A549 (cell line): Measurements from ENCODE around the gene DNAJC7. TPM values are rescaled to one million over a fixed set of nuclear protein-coding genes. Genes with fewer than 3 reads are reported as not detected.

Source experiments
- ATAC-seq, 2 experiments: fragments of 200-7000 bp in 1 of 2; fragments of >200 bp in 1 of 2; cut with Nextera tagmentation in 1 of 2; cut with Tn5 transposase in 1 of 2; 3 replicates each; pipeline versions ENCODE4 v1.8.0 to v1.9.1; 2018 to 2020; ENCODE audit warnings: mild to moderate bottlenecking in 1 of 2, moderate library complexity in 1 of 2
- CTCF ChIA-PET: fragments of 300-600 bp; sonication (Branson Sonifier 250); formaldehyde crosslinking; extraction: SDS; loops from one replicate; lab custom pipeline; 2021; ENCODE audit warnings: antibody characterized with exemption, inconsistent platforms; lab: Yijun Ruan, JAX
- POLR2A ChIA-PET: fragments of 350-600 bp; formaldehyde crosslinking; extraction: SDS; loops from one replicate; lab custom pipeline; 2021; ENCODE audit warnings: antibody characterized with exemption, inconsistent platforms; lab: Yijun Ruan, JAX
- DNase-seq, 2 experiments: peaks; one replicate each; pipeline versions ENCODE4 v3.0.0 to v3.0.0-alpha.2; 2011 to 2016; ENCODE audit warnings: low read depth in 1 of 2, low spot score in 1 of 2
- FAIRE-seq: peaks from 2 replicates; lab custom pipeline; 2011; peaks lifted over from hg19 to GRCh38; lab: Jason Lieb, UNC
- H3K27ac ChIP-seq, 2 experiments: fragments of >200 bp; sonication (Bioruptor Twin); formaldehyde crosslinking; 3 replicates each; pipeline ENCODE4 v1.5.1; 2016 to 2017
- H3K4me1 ChIP-seq: fragments of >200 bp; sonication (Bioruptor Twin); formaldehyde crosslinking; 3 replicates; pipeline ENCODE4 v1.6.1; 2016
- H3K4me2 ChIP-seq: fragments of >200 bp; sonication (Bioruptor Twin); formaldehyde crosslinking; 3 replicates; pipeline ENCODE4 v1.6.1; 2016
- H3K4me3 ChIP-seq: fragments of >200 bp; sonication (Bioruptor Twin); formaldehyde crosslinking; 3 replicates; pipeline ENCODE4 v1.5.1; 2016
- H3K9me3 ChIP-seq: fragments of >200 bp; sonication (Bioruptor Twin); formaldehyde crosslinking; 3 replicates; pipeline ENCODE4 v1.6.1; 2016
- EHF ChIP-seq: fragments of 250-450 bp; sonication (Bioruptor Pico); IDR thresholded peaks from 2 replicates; pipeline ENCODE4 v1.5.0; 2020; ENCODE audit warnings: mild to moderate bottlenecking
- EHMT2 ChIP-seq: fragments of 200-600 bp; sonication (generic); IDR thresholded peaks from 2 replicates; pipeline ENCODE4 v1.6.1; 2016; ENCODE audit warnings: antibody characterized with exemption, low read depth, mild to moderate bottlenecking, moderate library complexity
- GATA3 ChIP-seq: IDR thresholded peaks from 2 replicates; pipeline ENCODE4 v1.6.1; 2012; ENCODE audit warnings: borderline replicate concordance
- HOXB5 ChIP-seq: fragments of 250-450 bp; sonication (Bioruptor Pico); IDR thresholded peaks from 2 replicates; pipeline ENCODE4 v1.5.0; 2020; ENCODE audit warnings: mild to moderate bottlenecking, moderate library complexity
- MAFK ChIP-seq: fragments of 450-650 bp; IDR thresholded peaks from 2 replicates; pipeline ENCODE4 v1.6.1; 2014; ENCODE audit not compliant: partially characterized antibody
- NPAS2 ChIP-seq: fragments of 250-450 bp; sonication (Bioruptor Pico); IDR thresholded peaks from 2 replicates; pipeline ENCODE4 v1.8.0; 2022; ENCODE audit warnings: mild to moderate bottlenecking, moderate library complexity, borderline replicate concordance
- NR3C1 ChIP-seq: fragments of >200 bp; sonication (Bioruptor Twin); formaldehyde crosslinking; IDR thresholded peaks from 3 replicates; pipeline ENCODE4 v1.6.1; 2017
- POLR2AphosphoS2 ChIP-seq: conservative IDR thresholded peaks from 2 replicates; pipeline ENCODE4 v1.6.1; 2012; ENCODE audit warnings: low read length, improper control_type of control experiment, inconsistent platforms
- RNF2 ChIP-seq: fragments of 200-600 bp; sonication (generic); IDR thresholded peaks from 2 replicates; pipeline ENCODE4 v1.6.1; 2016; ENCODE audit warnings: low read depth, mild to moderate bottlenecking, antibody characterized with exemption, moderate library complexity, borderline replicate concordance
- ZFP36 ChIP-seq: fragments of 450-650 bp; IDR thresholded peaks from 2 replicates; pipeline ENCODE4 v1.6.1; 2014; ENCODE audit warnings: borderline replicate concordance; ENCODE audit not compliant: partially characterized antibody
- WGBS: methylation state at CpG from one replicate; pipeline ENCODE4 v1.1.6; 2017; ENCODE audit errors: missing lambda C conversion rate; 5-methylcytosine and 5-hydroxymethylcytosine counted together
- polyA plus RNA-seq, 4 experiments: library from polyadenylated mRNA; depleted of rRNA in 3 of 4; stranded (reverse); fragments of >200 nt; fragmentation: RNase III in 1 of 4; extraction: RNeasy Plus Mini Kit Qiagen cat#74134 plus additional on column Dnase treatment in 1 of 4; gene quantifications; 2 replicates in 3 of 4; 3 replicates in 1 of 4; pipeline ENCODE4 v1.2.3, GENCODE V29; 2011 to 2017
- TF ChIP-seq, protein P1 (sequence below): IDR thresholded peaks from 2 replicates; pipeline ENCODE4 v1.6.1; 2012
- TF ChIP-seq, protein P2 (sequence below): fragments of 200-600 bp; sonication (generic); IDR thresholded peaks from 2 replicates; pipeline ENCODE4 v1.6.1; 2016; ENCODE audit warnings: antibody characterized with exemption, mild to moderate bottlenecking, moderate library complexity
- TF ChIP-seq, protein P3 (sequence below): fragments of >200 bp; sonication (Bioruptor Twin); formaldehyde crosslinking; IDR thresholded peaks from 2 replicates; pipeline ENCODE4 v1.6.1; 2016
- TF ChIP-seq, protein P4 (sequence below): fragments of 250-450 bp; sonication (Bioruptor Pico); IDR thresholded peaks from 2 replicates; pipeline ENCODE4 v1.5.0; 2021; ENCODE audit warnings: mild to moderate bottlenecking, moderate library complexity, borderline replicate concordance

DNAJC7 gene
- polyA plus RNA-seq, 2 of the 4 experiments (the other 2 are of a cell fraction) = 95.3 to 148 TPM

DNA sequence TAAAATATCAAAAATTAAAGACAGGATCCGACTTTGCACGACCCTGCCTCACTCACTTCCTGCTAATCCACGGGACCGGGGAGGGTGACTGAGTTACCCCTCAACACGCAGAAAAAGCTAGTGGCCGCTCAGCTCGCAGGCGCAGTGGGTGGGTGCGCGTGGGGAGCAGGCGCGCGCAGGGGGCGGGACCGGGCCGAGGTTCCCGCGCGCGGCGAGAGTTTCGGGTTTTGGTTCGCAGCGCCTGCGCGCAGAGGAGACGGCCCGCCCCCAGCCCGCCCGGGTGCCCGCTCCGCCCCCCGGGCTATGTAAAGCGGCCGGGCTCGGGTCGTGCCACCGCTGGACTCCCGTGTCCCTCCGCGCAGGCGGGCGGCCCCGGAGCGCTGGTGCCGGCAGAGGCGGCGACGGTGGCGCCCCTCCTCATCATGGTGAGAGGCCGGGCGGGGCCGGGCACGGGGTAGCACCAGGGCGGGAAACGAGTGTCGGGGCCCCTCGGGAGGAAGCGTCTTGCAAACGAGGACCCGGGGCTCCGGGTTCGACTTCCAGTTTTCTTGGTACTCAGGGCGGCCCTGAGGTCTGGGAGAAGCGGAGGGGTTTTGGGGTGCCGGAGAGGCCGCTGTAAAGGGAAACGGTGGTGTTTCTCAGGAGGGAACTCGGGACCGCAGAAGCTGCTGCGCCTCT lies 50.6 kb downstream of the DNAJC7 start, which contains the start of gene CNP (continued):
- TF ChIP-seq, protein P1, sequence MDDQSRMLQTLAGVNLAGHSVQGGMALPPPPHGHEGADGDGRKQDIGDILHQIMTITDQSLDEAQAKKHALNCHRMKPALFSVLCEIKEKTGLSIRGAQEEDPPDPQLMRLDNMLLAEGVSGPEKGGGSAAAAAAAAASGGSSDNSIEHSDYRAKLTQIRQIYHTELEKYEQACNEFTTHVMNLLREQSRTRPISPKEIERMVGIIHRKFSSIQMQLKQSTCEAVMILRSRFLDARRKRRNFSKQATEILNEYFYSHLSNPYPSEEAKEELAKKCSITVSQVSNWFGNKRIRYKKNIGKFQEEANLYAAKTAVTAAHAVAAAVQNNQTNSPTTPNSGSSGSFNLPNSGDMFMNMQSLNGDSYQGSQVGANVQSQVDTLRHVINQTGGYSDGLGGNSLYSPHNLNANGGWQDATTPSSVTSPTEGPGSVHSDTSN = peak; percentile 79; the same call in 1 of the 2 replicates
- TF ChIP-seq NPAS2 (CRISPR knock-in tag) = no peak
- no peak; the same call in 1 of the 2 replicates for TF ChIP-seq RNF2
- 0 out of 2 replicates have a peak, but pooled peaks have one; percentile 26 for TF ChIP-seq HOXB5 (CRISPR knock-in tag)
- TF ChIP-seq, protein P2, sequence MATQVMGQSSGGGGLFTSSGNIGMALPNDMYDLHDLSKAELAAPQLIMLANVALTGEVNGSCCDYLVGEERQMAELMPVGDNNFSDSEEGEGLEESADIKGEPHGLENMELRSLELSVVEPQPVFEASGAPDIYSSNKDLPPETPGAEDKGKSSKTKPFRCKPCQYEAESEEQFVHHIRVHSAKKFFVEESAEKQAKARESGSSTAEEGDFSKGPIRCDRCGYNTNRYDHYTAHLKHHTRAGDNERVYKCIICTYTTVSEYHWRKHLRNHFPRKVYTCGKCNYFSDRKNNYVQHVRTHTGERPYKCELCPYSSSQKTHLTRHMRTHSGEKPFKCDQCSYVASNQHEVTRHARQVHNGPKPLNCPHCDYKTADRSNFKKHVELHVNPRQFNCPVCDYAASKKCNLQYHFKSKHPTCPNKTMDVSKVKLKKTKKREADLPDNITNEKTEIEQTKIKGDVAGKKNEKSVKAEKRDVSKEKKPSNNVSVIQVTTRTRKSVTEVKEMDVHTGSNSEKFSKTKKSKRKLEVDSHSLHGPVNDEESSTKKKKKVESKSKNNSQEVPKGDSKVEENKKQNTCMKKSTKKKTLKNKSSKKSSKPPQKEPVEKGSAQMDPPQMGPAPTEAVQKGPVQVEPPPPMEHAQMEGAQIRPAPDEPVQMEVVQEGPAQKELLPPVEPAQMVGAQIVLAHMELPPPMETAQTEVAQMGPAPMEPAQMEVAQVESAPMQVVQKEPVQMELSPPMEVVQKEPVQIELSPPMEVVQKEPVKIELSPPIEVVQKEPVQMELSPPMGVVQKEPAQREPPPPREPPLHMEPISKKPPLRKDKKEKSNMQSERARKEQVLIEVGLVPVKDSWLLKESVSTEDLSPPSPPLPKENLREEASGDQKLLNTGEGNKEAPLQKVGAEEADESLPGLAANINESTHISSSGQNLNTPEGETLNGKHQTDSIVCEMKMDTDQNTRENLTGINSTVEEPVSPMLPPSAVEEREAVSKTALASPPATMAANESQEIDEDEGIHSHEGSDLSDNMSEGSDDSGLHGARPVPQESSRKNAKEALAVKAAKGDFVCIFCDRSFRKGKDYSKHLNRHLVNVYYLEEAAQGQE = peak; percentile 99
- TF ChIP-seq NR3C1 = no peak
- TF ChIP-seq, protein P3, sequence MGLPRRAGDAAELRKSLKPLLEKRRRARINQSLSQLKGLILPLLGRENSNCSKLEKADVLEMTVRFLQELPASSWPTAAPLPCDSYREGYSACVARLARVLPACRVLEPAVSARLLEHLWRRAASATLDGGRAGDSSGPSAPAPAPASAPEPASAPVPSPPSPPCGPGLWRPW = no peak
- TF ChIP-seq, protein P4, sequence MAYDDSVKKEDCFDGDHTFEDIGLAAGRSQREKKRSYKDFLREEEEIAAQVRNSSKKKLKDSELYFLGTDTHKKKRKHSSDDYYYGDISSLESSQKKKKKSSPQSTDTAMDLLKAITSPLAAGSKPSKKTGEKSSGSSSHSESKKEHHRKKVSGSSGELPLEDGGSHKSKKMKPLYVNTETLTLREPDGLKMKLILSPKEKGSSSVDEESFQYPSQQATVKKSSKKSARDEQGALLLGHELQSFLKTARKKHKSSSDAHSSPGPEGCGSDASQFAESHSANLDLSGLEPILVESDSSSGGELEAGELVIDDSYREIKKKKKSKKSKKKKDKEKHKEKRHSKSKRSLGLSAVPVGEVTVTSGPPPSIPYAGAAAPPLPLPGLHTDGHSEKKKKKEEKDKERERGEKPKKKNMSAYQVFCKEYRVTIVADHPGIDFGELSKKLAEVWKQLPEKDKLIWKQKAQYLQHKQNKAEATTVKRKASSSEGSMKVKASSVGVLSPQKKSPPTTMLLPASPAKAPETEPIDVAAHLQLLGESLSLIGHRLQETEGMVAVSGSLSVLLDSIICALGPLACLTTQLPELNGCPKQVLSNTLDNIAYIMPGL = 0 out of 2 replicates have a peak, but pooled peaks have one; percentile 50
- peak; percentile 27; the same call in 1 of the 2 replicates for TF ChIP-seq GATA3
- TF ChIP-seq POLR2AphosphoS2 = peak; percentile 59; the same call in 1 of the 2 replicates
- no peak for TF ChIP-seq EHF

DNA sequence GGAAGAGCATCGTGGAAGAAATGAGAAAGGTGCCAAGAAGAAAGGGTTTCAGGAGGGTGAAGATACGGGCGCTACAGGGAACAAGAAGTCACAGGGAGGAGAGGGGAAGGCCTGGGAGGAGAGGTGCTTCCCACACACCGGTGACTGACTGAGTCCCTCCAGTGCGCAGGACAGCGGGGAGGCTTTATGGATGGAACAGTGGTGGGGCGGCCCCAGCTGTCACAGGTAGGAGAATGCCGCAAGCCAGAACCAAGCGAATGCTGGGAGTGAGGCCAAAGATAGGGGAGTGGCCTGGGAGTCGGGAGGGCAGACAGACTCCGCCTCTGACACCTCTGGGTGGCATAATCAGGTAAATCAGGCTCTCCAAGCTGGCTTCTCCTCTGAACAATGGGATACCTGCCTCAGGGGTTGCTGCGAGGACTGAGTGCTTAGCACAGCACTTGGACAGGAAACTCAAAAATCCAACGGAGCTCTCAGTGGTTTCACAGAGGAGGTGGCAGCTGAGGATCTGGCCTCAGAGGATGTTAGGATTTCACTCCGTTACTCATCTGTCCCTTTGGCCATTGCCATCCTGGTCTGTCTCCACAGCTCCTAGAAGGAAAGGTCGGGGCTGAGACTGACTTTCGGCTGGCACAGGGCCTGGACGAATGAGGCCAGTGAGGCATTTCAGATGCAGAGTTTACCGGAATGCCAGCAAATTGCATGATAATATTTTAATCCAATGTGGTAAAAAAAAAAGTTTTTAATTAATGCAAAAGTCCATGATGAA lies 51.4 kb downstream of the DNAJC7 start:
- FAIRE-seq = no peak
- CTCF ChIA-PET = interaction anchor here (0.7 to 29.5 kb wide), 16 partner anchors 9 to 561 kb away, joined by 3 to 378 read pairs (median 4); partner anchors contain the start of genes ACLY, DHX58, DNAJC7 and HSPB9
- TF ChIP-seq ZFP36 (no peak), HOXB5 (CRISPR knock-in tag) (no peak), MAFK (no peak), EHMT2 (no peak)
- TF ChIP-seq, all 56 proteins: peak for 0
- DNase-seq (peak; percentile 71 to 74), ATAC-seq (peak; percentile 52 to 67)
- POLR2A ChIA-PET = interaction anchor here (0.6 to 2.3 kb wide), 14 partner anchors 9 to 423 kb away, joined by 3 to 27 read pairs (median 4); partner anchors contain the start of genes DNAJC7, KAT2A, NKIRAS2 and ODAD4
- WGBS = 22% methylated on average over 18 of the region's 18 CpGs
- H3K9me3 ChIP-seq = no peaks in the 10 kb centered on the region
- H3K4me2 ChIP-seq = peak overlapping the region; percentile 84
- peak overlapping the region; percentile 79 for H3K4me3 ChIP-seq
- peak overlapping the region; percentile 75 to 96 for H3K27ac ChIP-seq
- H3K4me1 ChIP-seq = peaks cover 12% of the 10 kb centered on the region; the same call in 2 of the 3 replicates
